SJSA1 (cell line): ENCODE results near the gene FANCC. TPM values are rescaled to one million over a fixed set of nuclear protein-coding genes. Genes with fewer than 3 reads are reported as not detected.

Experiments used
- DNase-seq, 2 experiments: peaks; one replicate each; pipeline ENCODE4 v3.0.0-alpha.2; 2015 to 2020; ENCODE audit warnings: low spot score in 2 of 2, low read depth in 1 of 2
- H3K27ac ChIP-seq: fragments of 250-450 bp; sonication (Bioruptor Pico); 2 replicates; pipeline ENCODE4 v1.5.1; 2020; ENCODE audit warnings: mild to moderate bottlenecking, moderate library complexity
- H3K27me3 ChIP-seq: fragments of 250-450 bp; sonication (Bioruptor Pico); replicated peaks from 2 replicates; pipeline ENCODE4 v1.5.1; 2020; ENCODE audit warnings: mild to moderate bottlenecking, moderate library complexity
- H3K36me3 ChIP-seq: fragments of 250-450 bp; sonication (Bioruptor Pico); 2 replicates; pipeline ENCODE4 v1.5.1; 2020; ENCODE audit warnings: mild to moderate bottlenecking
- H3K4me1 ChIP-seq: fragments of 250-450 bp; sonication (Bioruptor Pico); replicated peaks from 2 replicates; pipeline ENCODE4 v1.6.1; 2021; ENCODE audit warnings: mild to moderate bottlenecking
- H3K4me3 ChIP-seq: fragments of 250-450 bp; sonication (Bioruptor Pico); 2 replicates; pipeline ENCODE4 v1.5.1; 2020; ENCODE audit warnings: mild to moderate bottlenecking
- H3K9me3 ChIP-seq: fragments of 250-450 bp; sonication (Bioruptor Pico); replicated peaks from 2 replicates; pipeline ENCODE4 v1.5.1; 2020; ENCODE audit warnings: mild to moderate bottlenecking
- total RNA-seq: library from RNA; depleted of rRNA; stranded (reverse); fragments of >200 nt; shearing (Covaris generic); gene quantifications from 2 replicates; pipeline ENCODE4 v1.2.3, GENCODE V29; 2014; rRNA removed

Gene FANCC
- total RNA-seq, 1 experiment from 2014 or later: 10.8 TPM

- no peaks in the 10 kb centered on the region for H3K27me3 ChIP-seq
- H3K36me3 ChIP-seq: peaks cover 13% of the 10 kb centered on the region
- peak overlapping the region; percentile 60 for H3K27ac ChIP-seq
- peaks cover 61% of the 10 kb centered on the region for H3K4me1 ChIP-seq
- H3K4me3 ChIP-seq: no peak overlapping the region; the same call in 1 of the 2 replicates
- DNase-seq: no peak
- H3K9me3 ChIP-seq: no peaks in the 10 kb centered on the region
Measured at GRCh38 chr9:95055334-95055850, 262.1 kb downstream of the FANCC start.

- Histone ChIP-seq H3K4me3 (no peak overlapping the region), H3K27ac (no peak overlapping the region), H3K27me3 (no peaks in the 10 kb centered on the region), H3K9me3 (no peaks in the 10 kb centered on the region), H3K36me3 (0 out of 2 replicates have a peak, but pooled peaks cover 5% of the 10 kb centered on the region), H3K4me1 (peaks cover 61% of the 10 kb centered on the region)
- DNase-seq: no peak
Measured at GRCh38 chr9:95053611-95054570, 263.6 kb downstream of the FANCC start.

GRCh38 chr9:95049761-95050160, 267.7 kb downstream of the FANCC start:
- peaks cover 7% of the 10 kb centered on the region; the same call in 1 of the 2 replicates for H3K36me3 ChIP-seq
- no peak overlapping the region for H3K27ac ChIP-seq
- peak in 1 of 2 experiments; percentile 35 for DNase-seq
- no peaks in the 10 kb centered on the region for H3K27me3 ChIP-seq
- peak overlapping the region; percentile 45; the same call in 1 of the 2 replicates for H3K4me3 ChIP-seq
- no peaks in the 10 kb centered on the region for H3K9me3 ChIP-seq
- peaks cover 31% of the 10 kb centered on the region for H3K4me1 ChIP-seq

Other genes with a start within 250 kb of the FANCC start
- 49.3 and 56.4 TPM in 2 replicates for gene PTCH1, start 199.3 kb upstream of the FANCC start, total RNA-seq